Hematopoietic multipotent progenitor cell treated with erythropoietin and hydrocortisone succinate and interleukin-3 and kit ligand, for 4 days (in vitro differentiated cells): ENCODE results near the gene EHBP1L1.
A peak's percentile ranks its signal among the peaks of the same experiment; 100 is the strongest.

Experiments used
- DNase-seq: peaks from one replicate; pipeline ENCODE4 v3.0.0-alpha.2; 2015

EHBP1L1 gene

DNA sequence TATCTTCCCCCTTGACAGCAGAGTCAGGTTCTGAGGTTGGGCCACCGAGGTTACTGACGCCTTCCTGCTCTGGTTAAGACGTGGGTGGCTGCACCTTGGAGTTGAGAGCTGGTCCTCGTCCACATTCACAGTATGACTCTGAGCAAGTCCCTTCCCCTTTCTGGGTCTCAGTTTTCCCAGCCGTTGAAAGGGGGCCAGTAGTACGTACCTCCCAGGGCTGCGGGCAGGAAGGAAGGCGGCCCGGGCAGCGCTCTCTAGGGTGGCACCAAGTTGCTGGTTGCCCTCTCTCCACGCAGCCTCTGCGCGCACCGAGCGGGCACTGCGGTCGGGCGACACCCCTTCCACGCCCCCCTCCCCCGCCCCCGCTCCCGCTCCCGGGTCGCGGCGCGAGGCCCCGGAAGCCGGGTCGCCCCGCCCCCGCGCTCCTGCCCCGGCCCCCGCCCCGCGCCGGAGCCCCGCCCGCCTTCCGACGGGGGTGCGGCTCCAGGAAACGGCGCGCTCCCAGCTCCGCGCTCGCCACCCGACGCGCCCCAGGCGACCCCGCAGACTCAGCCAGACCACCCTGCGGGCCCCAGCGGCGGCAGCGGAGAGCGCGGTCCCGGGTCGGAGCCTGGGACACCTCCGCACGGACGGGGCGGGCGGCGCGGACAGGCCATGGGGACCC, at the start of gene EHBP1L1:
Gene EHBP1L1, plus strand, starts transcription at position 486 of the 664 bp plus-strand sequence. CDS start 250 bp downstream, outside the sequence.
- peak; percentile 86 for DNase-seq

DNA sequence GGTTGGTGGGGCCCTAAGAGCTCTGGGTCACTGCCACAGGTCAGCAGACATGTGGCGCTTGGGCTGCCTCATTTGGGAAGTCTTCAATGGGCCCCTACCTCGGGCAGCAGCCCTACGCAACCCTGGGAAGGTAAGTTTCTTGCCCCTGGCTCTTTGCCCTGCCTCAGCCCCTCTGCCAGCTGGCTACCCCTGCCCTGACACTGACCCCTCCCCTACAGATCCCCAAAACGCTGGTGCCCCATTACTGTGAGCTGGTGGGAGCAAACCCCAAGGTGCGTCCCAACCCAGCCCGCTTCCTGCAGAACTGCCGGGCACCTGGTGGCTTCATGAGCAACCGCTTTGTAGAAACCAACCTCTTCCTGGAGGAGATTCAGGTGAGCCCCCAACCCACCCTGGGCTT, 49.1 kb upstream of the EHBP1L1 start:
- DNase-seq = no peak

DNA sequence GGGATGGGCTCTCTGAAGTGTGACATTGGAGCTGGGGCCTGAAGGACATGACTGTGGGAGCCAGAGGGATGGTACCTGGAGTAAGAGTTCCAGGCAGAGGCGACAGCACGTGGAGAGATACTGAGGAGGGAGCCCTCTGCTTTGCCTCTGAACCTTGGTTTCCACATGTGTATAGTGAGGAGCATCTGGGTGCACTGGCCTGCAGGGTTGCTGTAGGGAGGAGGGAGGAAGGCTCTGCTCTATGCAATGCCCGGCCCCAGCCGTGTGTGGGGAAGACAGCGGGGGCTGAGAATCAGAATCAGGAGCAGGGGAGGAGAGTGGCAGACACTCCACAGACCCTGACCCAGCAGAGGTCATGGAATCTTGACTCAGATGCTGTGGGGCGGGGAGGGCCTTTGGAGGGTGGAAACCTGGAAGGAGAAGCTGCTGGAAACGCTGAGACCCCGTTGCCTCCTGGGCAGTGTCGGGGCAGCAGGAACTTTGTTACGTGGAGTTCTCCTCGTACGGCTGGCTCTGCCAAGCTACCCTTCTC, 47.0 kb upstream of the EHBP1L1 start:
- no peak for DNase-seq

DNA sequence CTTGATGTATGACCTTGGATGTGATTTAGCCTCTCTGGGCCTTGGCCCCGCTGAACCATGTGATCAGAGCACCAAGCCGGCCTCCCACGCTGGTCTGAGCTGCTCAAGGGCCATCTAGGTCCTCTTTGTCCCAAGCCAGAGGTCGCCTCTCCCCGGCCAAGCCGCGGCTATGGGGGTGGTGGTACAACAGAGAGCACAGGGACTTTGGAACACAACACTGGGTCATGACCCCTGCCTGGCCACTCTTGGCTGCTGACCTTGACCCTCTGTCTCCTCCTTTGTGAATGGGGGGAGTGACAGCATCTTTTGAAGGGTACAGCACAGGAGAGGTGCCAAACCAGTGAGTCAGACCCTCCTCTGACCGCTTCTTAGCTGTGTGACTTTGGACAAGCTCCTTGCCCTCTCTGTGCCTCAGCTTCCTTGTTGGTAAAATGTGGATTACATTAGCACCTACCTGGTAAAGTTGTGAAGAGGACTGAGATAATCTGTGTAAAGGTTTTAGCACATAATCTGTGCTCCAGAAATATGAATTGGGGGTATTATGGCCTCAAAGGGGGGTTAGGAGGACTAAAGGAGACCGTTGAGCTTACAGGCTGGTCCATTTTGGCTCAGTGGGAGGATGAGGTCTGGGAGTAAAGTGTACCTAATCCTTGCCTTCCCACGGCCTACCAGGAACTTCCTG, 46.2 kb upstream of the EHBP1L1 start:
- DNase-seq = no peak

DNA sequence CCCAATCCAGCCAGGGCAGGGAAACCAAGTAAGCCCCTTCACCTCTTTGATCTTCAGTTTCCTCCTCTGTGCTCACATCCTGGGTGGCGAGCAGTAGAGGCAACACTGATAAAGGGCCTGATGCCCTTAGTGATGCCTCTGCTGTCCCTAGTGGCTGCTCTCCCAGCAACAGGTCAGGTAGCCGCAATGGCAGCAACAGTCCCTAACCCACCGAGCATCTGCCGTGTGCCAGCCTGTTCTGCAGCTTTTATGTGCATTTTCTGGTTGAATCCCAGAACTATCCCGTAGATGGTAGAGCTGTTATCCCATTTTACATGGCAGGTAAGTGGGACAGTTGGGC, 45.7 kb upstream of the EHBP1L1 start:
- peak; percentile 69 for DNase-seq

DNA sequence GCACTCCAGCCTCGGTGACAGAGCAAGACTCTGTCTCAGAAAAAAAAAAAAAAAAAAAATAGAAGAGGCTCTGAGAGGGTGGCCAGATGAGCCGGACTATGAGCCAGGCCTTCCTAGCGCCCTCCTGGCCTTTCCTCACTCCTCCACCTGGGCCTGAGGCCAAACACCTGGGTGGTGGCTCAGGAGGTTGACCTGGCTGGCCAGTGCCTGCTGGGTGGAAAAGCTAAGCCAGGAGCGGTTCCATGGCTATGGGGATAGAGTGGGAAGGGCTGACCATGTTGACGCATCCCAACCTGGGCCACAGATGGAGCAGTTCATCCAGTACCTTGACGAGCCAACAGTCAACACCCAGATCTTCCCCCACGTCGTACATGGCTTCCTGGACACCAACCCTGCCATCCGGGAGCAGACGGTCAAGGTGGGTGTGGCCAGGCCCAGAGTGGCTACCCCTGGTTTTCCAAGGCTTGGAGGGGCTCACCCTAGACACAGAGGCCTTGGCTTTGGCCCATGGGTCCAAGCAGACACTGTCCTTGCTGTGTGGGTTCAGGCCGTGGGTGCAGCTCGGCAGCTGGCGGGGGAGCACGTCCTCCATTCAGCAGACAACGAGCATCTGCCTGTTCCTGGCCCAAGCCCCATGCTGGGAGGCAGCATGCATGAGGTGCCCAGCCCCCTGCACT, 43.3 kb upstream of the EHBP1L1 start:
- DNase-seq = no peak

DNA sequence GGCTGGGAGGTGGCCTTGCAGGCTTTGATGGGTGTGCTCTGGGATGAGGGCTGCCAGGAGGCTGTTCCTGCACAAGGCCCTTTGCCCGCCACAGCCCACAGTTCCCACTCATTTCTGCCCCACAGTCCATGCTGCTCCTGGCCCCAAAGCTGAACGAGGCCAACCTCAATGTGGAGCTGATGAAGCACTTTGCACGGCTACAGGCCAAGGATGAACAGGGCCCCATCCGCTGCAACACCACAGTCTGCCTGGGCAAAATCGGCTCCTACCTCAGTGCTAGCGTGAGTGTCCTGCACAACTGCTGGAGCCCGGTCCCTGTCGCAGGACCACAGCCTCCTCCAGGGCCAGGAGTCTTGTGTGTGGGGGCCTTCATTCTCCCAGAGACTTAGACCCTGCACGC, 40.8 kb upstream of the EHBP1L1 start:
- DNase-seq = no peak

DNA sequence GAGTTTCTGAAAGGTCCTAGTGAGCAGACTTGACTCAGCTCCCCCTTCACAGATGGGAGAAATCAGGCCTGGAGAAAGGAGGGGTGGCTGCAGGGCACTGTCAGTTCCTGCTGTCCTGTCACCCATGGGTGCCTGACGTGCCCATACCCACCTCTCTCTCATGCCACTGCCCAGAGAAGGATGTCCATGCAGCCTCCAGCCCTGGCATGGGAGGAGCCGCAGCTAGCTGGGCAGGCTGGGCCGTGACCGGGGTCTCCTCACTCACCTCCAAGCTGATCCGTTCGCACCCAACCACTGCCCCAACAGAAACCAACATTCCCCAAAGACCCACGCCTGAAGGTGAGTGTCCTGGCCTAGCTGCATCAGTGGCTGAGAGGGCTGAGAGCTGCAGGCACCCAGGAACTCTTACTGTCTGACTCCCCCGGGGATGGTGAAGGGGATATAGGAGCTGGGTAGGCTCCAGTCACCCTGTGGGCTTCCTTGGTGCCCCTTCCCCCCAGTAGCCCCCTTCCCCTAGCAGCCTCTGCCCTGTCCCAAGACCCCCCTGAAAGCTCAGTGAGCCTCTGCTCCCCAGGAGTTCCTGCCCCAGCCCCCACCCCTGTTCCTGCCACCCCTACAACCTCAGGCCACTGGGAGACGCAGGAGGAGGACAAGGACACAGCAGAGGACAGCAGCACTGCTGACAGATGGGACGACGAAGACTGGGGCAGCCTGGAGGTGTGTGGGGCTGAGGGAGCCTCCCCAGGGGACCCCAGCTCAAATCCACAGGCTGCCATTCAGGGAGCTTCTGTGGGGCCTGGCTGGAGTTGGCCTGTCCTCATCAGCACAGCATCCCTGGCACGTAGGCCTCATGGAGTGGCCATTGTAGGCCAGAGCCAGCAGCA, 39.2 kb upstream of the EHBP1L1 start:
- no peak for DNase-seq

DNA sequence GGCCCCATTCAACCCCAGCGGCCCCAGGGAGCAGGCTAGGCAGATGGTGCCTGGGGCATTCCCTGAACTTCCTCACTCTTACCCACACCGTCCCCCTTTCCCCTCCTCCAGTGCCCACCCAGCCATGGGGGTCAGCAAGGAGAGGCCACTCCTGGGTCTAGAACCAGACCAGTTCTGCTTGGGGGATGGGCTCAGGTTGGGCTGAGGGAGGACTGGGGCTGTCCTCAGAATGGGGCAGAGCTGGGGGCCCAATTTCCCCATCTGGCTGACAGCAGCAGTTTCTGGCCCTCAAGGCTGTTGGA, 38.6 kb upstream of the EHBP1L1 start:
- DNase-seq = no peak

DNA sequence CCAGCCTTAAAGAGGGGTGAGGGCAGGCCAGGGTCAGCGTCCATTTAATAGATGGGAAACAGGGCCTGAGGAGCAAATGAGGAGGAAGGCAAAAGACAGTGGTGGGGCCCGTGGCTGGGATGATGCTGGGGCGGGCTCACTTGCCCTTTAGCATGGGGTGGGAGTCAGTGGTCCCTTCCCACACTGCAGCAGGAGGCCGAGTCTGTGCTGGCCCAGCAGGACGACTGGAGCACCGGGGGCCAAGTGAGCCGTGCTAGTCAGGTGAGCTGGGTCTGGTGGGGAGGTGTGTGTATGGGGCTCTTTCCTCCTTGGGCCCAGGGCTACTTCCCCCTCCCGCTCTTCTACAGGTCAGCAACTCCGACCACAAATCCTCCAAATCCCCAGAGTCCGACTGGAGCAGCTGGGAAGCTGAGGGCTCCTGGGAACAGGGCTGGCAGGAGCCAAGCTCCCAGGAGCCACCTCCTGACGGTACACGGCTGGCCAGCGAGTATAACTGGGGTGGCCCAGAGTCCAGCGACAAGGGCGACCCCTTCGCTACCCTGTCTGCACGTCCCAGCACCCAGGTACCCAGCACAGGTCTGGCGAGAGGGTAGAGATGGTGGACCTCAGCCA, 38.1 kb upstream of the EHBP1L1 start:
- no peak for DNase-seq

DNA sequence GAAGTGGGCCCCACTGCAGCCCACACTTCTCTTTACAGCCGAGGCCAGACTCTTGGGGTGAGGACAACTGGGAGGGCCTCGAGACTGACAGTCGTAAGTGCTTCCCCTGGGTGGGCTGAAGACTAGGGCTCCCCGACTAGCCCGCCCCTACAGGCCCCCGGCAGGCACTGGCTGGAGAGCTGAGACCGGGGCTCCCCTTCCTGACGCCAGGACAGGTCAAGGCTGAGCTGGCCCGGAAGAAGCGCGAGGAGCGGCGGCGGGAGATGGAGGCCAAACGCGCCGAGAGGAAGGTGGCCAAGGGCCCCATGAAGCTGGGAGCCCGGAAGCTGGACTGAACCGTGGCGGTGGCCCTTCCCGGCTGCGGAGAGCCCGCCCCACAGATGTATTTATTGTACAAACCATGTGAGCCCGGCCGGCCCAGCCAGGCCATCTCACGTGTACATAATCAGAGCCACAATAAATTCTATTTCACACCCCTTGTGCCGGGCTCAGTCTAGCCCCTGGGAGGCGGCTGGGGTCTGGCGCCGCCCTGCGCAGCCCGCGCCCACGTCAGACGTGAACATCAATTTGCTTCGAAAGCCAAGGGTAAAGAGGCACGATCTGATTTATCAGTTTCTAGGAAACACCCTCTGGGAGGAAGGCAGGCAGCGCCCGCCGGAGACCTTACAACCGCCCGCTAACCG, 37.5 kb upstream of the EHBP1L1 start:
- DNase-seq = no peak

DNA sequence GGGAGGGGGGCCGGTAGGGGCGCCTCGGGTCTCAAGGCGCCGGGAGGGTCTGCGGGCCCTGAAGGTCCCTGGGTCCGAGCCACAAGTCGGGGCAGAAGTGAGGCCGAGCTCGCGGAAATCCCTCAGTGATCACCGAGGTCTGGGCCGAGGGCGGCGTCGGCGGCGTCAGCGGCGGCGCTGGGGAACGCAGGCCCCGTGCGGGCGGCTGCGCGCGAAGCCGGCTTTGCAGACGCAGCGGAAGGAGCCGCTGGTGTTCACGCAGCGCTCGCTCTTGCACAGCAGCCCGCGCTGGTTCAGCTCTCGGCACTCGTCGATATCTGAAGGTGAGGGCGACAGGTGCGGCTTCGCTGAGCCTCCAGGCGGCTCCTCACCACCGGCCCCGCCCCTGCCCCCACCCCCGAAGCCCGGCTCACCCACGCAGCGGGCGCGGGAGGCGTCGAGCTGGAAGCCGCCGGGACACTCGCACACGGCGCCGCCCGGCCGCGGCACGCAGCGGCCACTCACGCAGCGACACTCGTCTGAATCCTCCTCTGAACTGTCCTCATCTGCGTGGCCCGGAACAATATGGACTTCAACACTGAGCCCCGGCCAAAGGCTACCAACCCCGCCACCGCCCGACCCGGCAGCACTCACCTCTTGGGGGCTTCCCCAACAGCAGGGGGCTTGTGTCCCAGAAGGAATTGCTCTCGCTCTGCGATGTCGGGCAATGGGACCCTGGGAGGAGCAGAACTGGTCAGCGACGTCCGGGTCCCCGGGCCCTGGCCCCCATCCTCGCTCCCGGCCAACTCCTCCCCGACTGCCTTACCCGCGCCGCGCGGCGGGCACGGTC, 36.7 kb upstream of the EHBP1L1 start:
- no peak for DNase-seq

DNA sequence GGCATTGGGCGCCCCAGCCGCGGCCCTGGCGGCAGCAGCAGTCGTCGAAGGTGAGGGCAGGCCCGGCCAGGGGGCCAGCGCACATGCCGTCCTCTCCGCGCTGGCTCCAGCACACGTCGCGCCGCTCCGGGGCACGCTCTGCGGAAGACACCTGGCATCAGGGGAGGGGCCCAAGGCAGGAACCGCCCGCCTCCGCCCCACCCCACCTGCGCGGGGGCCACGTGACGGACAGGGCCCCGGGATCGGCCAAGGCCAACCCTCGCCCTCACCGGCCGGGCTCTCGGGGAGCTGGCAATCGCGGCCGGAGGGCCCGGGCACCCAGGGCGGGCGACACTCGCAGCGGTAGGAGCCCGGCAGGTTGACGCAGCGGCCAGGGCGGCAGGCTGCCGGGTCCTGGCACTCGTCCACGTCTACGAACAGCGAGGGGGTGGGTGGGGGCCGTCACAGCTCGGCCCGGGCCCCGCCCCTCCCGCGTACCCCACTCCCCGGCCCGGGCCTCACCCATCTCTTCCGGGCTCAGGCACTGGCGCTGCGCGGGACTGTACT, 36.0 kb upstream of the EHBP1L1 start:
- peak; percentile 91 for DNase-seq

DNA sequence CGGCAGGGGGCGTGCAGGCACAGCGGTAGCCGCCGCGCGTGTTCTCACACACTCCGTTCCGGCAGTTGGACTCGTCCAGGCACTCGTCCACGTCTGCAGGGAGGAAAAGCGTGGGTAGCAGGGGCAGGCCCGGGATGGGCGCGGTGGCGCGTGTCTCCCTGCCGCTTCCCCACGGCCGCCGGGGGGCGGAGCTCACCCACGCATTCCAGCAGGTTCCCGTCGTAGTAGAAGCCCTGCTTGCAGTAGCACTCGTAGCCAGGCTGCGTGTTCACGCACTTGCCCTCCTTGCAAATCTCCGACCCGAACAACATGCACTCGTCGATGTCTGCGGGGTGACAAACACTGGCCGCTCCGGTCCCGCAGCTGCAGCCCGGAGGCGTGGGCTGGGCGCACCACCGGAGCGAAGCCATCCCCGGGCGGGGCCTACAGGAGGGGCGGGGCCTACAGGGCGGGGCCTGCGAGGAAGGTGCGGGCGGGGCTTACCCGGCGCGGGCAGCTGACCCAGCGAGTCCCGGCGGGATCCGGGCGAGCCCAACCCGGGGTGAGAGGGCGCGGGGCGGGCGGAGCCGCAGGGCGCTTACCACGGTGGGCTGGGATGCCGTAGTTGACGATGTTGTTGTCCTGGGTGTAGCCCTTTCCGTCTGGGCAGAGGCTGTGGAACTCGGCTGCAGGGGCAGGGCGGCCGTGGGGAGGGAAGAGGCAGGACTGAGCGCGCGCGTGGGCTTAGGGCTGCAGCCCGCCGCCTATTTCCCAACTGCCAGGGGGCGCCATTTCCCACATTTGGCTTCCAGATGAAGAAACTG, 35.4 kb upstream of the EHBP1L1 start:
- peak; percentile 96 for DNase-seq

DNA sequence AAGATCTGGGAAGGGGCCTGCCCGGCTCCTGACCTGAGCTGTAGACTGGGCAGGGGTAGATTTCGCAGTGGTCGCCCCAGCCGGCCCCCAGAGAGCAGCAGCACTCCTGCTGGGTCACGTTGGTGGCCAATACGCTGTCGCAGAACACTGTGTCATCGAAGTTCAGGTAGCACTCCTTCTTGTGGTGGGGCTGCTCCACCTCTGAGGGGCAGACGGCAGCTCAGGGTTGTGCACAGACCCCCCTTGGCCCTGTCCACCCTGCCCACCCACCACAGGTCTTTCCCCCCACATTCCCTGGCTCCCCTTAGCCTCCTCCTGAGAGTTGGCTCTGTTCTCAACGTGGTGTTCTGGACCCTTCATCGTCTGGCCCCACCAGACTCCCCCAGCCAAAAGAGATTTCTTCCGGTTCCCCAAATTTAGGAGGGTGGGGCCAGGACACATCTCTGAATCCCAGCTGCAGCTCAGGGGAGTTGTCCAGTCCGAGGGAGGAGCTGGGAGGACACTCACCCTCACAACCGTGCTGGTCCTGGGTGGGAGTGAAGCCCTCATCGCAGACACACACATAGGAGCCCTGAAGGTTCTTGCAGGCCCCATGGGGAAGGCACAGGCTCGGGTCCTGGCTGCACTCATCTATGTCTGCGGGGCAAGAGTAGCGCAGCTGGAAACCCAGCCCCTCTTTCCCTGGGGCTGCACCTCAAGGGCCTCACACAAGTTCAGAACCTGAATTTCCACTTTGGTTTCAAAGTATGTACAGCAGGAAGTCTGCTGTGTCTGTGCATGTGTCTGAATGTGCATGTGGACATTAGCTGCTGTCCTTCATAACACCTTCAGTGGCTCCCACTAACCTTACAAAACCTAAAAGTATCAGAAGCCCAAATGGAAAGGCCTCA, 34.5 kb upstream of the EHBP1L1 start:
- no peak for DNase-seq

DNA sequence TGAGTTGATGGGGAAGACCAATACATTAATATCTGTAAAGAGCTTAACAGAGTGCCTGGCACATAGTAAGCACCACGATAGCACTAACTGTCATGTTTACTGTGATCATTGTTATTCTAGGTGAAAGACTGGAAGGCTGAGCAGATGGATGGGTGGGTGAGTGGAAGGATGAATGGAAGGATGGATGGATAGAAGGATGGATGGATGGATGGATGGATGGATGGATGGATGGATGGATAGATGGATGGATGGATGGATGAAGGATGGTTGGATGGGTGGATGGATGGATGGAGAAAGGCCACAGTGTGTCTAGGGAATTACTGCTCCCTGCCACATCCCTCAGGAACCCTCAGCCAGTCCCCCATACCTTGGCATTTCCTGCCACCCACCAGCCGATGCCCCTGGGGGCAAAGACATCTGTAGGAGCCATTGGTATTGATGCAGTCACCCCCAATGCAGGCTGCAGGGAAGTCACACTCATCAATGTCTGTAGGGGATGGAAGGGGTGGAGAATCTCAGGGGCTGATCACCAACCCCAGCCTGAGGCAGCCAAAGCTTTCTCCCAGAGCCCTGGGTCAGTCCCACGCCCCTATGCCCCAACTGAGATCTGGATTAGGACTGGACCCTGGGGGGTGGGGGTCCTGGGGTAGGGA, 33.0 kb upstream of the EHBP1L1 start:
- no peak for DNase-seq

DNA sequence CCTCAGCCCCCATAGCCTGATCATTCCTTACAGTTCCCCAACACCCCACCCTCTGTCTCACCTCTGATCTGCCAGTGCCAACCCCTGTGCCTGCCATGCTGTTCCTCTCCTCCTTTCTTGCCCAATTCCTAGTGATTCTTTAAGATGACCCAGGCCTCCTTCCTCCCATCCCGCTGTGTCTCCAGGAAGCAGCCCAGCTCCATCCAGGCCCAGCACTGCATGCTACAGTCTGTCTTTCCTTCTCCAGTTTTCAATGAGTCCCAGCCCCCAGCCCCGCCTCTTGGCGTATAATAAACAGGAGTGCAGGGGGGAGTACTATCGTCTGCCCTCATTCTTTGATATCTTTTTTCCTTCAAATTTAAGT, 30.0 kb upstream of the EHBP1L1 start:
- peak; percentile 37 for DNase-seq

DNA sequence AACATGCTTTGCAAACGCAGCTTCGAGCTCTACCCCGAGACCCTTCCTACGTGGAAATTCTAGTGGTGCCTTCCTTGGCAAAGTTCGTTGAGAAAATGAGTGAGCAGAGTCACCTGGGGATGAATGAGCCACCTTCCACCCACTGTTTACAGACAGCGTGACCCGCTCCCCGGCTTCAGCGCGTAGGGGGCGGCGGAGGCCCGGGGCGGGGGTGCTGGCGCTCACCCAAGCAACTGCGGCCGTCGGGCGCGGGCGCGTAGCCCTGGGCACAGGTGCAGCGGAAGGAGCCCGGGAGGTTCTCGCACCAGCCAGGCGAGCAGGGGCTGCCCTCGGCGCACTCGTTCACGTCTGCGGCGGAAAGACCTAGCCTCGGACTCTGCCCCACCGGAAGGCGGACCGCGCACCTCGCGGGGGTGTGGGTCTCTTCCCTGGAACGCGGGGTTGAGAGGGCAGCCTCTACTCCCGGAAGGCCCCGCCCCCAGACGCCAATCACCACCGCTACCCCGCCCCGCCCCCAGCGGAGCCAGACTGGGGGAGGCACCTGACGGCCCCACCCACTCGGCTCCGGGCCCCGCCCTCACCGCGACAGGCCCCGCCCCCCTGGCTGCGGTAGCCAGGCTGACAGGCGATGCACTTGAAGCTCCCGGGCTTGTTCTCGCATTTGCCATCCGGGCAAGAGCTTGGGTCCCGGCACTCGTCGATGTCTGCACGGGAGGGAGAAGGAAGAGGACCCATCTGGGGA, 29.5 kb upstream of the EHBP1L1 start:
- peak; percentile 96 for DNase-seq
